K562 (cell line): ENCODE measurements around the gene FAM131C. TPM values are rescaled to one million over a fixed set of nuclear protein-coding genes. Genes with fewer than 3 reads are reported as not detected.

Source experiments
- CEBPZ ChIP-seq: fragments of 150-350 bp; IDR thresholded peaks from 2 replicates; pipeline ENCODE4 v1.6.1; 2014; ENCODE audit warnings: low read depth, mild to moderate bottlenecking, low read length, borderline replicate concordance
- CHD1 ChIP-seq: fragments of 200-600 bp; sonication (generic); IDR thresholded peaks from one replicate; pipeline ENCODE4 v1.6.1; 2012; ENCODE audit warnings: mild to moderate bottlenecking, moderate library complexity, low read length, inconsistent platforms
- ELK1 ChIP-seq: sonication (generic); formaldehyde crosslinking; IDR thresholded peaks from 2 replicates; pipeline ENCODE4 v1.8.1; 2022; ENCODE audit warnings: missing genetic modification reagents
- GTF2A2 ChIP-seq: IDR thresholded peaks from 2 replicates; pipeline ENCODE4 v1.6.1; 2016; ENCODE audit warnings: mild to moderate bottlenecking, missing genetic modification characterization, missing compliant biosample characterization
- HCFC1 ChIP-seq: IDR thresholded peaks from 2 replicates; pipeline ENCODE4 v1.6.1; 2012; ENCODE audit warnings: low read depth, low read length, improper control_type of control experiment
- HLTF ChIP-seq: fragments of 450-650 bp; IDR thresholded peaks from 2 replicates; pipeline ENCODE4 v1.6.1; 2016
- HMG20B ChIP-seq: fragments of 250-450 bp; sonication (Bioruptor Pico); IDR thresholded peaks from 2 replicates; pipeline ENCODE4 v1.5.0; 2021; ENCODE audit warnings: mild to moderate bottlenecking
- NR2F6 ChIP-seq: fragments of 450-650 bp; formaldehyde crosslinking; IDR thresholded peaks from 2 replicates; pipeline ENCODE4 v1.4.0; 2020; ENCODE audit warnings: mild to moderate bottlenecking
- RBBP5 ChIP-seq: fragments of 200-600 bp; sonication (generic); IDR thresholded peaks from 2 replicates; pipeline ENCODE4 v1.6.1; 2012; ENCODE audit warnings: borderline replicate concordance, mild to moderate bottlenecking, low read length, control low read depth, inconsistent platforms; ENCODE audit not compliant: insufficient read depth, poor library complexity, severe bottlenecking
- SRSF7 ChIP-seq: fragments of 200-400 bp; formaldehyde crosslinking; optimal IDR thresholded peaks from 2 replicates; pipeline ENCODE3; 2017; ENCODE audit warnings: mild to moderate bottlenecking, low read depth, low read length
- XRCC5 ChIP-seq: fragments of 200-400 bp; formaldehyde crosslinking; IDR thresholded peaks from 2 replicates; pipeline ENCODE4 v1.6.1; 2017; ENCODE audit warnings: low read depth, mild to moderate bottlenecking, low read length
- ZFP91 ChIP-seq: sonication (generic); formaldehyde crosslinking; IDR thresholded peaks from 2 replicates; pipeline ENCODE4 v1.8.0; 2022; ENCODE audit warnings: mild to moderate bottlenecking, missing genetic modification reagents
- ZNF407 ChIP-seq: fragments of 450-650 bp; IDR thresholded peaks from 2 replicates; pipeline ENCODE4 v1.6.1; 2016; ENCODE audit warnings: low read depth
- polyA plus RNA-seq, 8 experiments: library from polyadenylated mRNA; depleted of rRNA in 4 of 8; stranded (reverse) in 5 of 8; unstranded in 3 of 8; fragments of >200 nt; fragmentation: Nextera tagmentation in 2 of 8; fragmentation: Illumina TruSeq in 1 of 8; extraction: Ambion mirVana in 2 of 8; extraction: Trizol in 1 of 8; gene quantifications; 2 replicates each; pipeline versions ENCODE4 v1.2.1 to v1.2.3, GENCODE V29; 2011 to 2014; ENCODE audit warnings: inconsistent platforms in 1 of 8, missing spikeins in 1 of 8
- total RNA-seq, 7 experiments: library from RNA; depleted of rRNA in 6 of 7; stranded (reverse); fragments of >200 nt in 6 of 7; fragmentation: Illumina TruSeq in 2 of 7; extraction: Trizol in 2 of 7; gene quantifications; 2 replicates each; pipeline versions ENCODE4 v1.2.1 to v1.2.3, GENCODE V29; 2011 to 2021; ENCODE audit warnings: low replicate concordance in 1 of 7

Gene FAM131C
- total and polyA plus RNA-seq, 9 of the 15 experiments (the other 6 are each of a cell fraction or from before 2014, with no cell fraction given) = 0.10 to 0.29 (median 0.16) TPM; not detected in 6

- 0 out of 2 replicates have a peak, but pooled peaks have one; percentile 40 for TF ChIP-seq ZNF407
- TF ChIP-seq XRCC5 = no peak
- no peak for TF ChIP-seq NR2F6
- TF ChIP-seq GTF2A2 (tag) = no peak
- no peak for TF ChIP-seq CHD1
- TF ChIP-seq HLTF = no peak
- no peak for TF ChIP-seq RBBP5
- TF ChIP-seq HCFC1 = peak; percentile 52; the same call in 1 of the 2 replicates
- no peak for TF ChIP-seq CEBPZ
- no peak for TF ChIP-seq SRSF7
- TF ChIP-seq ZFP91 (CRISPR knock-in tag) = peak; percentile 64; the same call in 1 of the 2 replicates
- TF ChIP-seq ELK1 (CRISPR knock-in tag) = no peak
- TF ChIP-seq HMG20B (CRISPR knock-in tag) = no peak
Measured at GRCh38 chr1:16012590-16013219, 60.7 kb downstream of the FAM131C start (continued).
